HCT116 (cell line): ENCODE measurements around the gene PHLDB3. TPM values are rescaled to one million over a fixed set of nuclear protein-coding genes. Genes with fewer than 3 reads are reported as not detected.

Source experiments
- ATAC-seq: fragments of 200-7000 bp; cut with Tn5 transposase; 2 replicates; pipeline ENCODE4 v1.9.1; 2020; ENCODE audit warnings: mild to moderate bottlenecking, moderate library complexity
- BruUV-seq: library from RNA; stranded (reverse); fragments of 400-500 nt; replicated peaks from 2 replicates; lab custom pipeline; 2021; lab: Mats Ljungman, UMichigan
- CTCF ChIA-PET: fragments of 300-600 bp; sonication (Branson Sonifier 250); formaldehyde crosslinking; loops from one replicate; lab custom pipeline; 2021; ENCODE audit warnings: antibody characterized with exemption; lab: Charles Lee
- POLR2A ChIA-PET: fragments of 300-600, 350-600 bp; sonication (Branson Sonifier 250); formaldehyde crosslinking; loops from one replicate; lab custom pipeline; 2021; ENCODE audit warnings: antibody characterized with exemption; lab: Charles Lee
- RAD21 ChIA-PET, 2 experiments: fragments of 300-600 bp; sonication (Branson Sonifier 250); formaldehyde crosslinking; loops; one replicate each; lab custom pipeline; 2023; ENCODE audit warnings: low total read pairs in 2 of 2; ENCODE audit not compliant: uncharacterized antibody in 2 of 2, unreplicated experiment in 2 of 2, low non-redundant PET in 1 of 2; lab: Charles Lee
- DNase-seq: peaks from one replicate; pipeline ENCODE4 v3.0.0-alpha.2; 2010; ENCODE audit warnings: low read depth, low spot score
- H2AFZ ChIP-seq: fragments of 200-600 bp; shearing (Covaris generic), sonication (generic); 2 replicates; pipeline ENCODE4 v1.6.1; 2017; ENCODE audit warnings: low read depth, mixed run types, mixed read lengths, antibody characterized with exemption, low read length; ENCODE audit not compliant: poor library complexity, severe bottlenecking
- H3K27ac ChIP-seq: 2 replicates; pipeline ENCODE4 v1.5.1; 2012; ENCODE audit warnings: low read depth, low read length
- H3K27me3 ChIP-seq: fragments of 200-600 bp; sonication (generic); 2 replicates; pipeline ENCODE4 v1.6.1; 2016; ENCODE audit warnings: mixed run types, low read length, mixed read lengths; ENCODE audit not compliant: insufficient read depth
- H3K36me3 ChIP-seq, 2 experiments: fragments of 200-500 bp in 1 of 2; fragments of 200-600 bp in 1 of 2; sonication (Bioruptor generic) in 1 of 2; sonication (generic) in 1 of 2; 2 replicates each; pipeline versions ENCODE4 v1.5.1 to v1.6.1; 2014 to 2016; ENCODE audit warnings: low read length in 2 of 2, inconsistent platforms in 1 of 2, mixed read lengths in 1 of 2, mixed run types in 1 of 2; ENCODE audit not compliant: insufficient read depth in 2 of 2, control insufficient read depth in 1 of 2
- H3K4me1 ChIP-seq, 2 experiments: fragments of 200-600 bp in 1 of 2; sonication (generic) in 1 of 2; 2 replicates each; pipeline versions ENCODE4 v1.5.1 to v1.6.1; 2012 to 2017; ENCODE audit warnings: low read length in 2 of 2, inconsistent platforms in 1 of 2, mild to moderate bottlenecking in 1 of 2, mixed read lengths in 1 of 2, mixed run types in 1 of 2, moderate library complexity in 1 of 2; ENCODE audit not compliant: insufficient read depth in 2 of 2, control insufficient read depth in 1 of 2
- H3K4me2 ChIP-seq: fragments of 200-600 bp; sonication (generic); 2 replicates; pipeline ENCODE4 v1.6.1; 2017; ENCODE audit warnings: mixed run types, low read length, mixed read lengths
- H3K4me3 ChIP-seq, 2 experiments: fragments of 200-600 bp in 1 of 2; sonication (generic) in 1 of 2; replicated peaks in 1 of 2; 2 replicates each; pipeline ENCODE4 v1.5.1; 2011 to 2016; ENCODE audit warnings: low read length in 2 of 2, control low read depth in 1 of 2, low read depth in 1 of 2, mild to moderate bottlenecking in 1 of 2, mixed read lengths in 1 of 2, mixed run types in 1 of 2
- H3K79me2 ChIP-seq: fragments of 200-600 bp; sonication (generic); 2 replicates; pipeline ENCODE4 v1.6.1; 2017; ENCODE audit warnings: mild to moderate bottlenecking, mixed run types, low read length, moderate library complexity, mixed read lengths; ENCODE audit not compliant: insufficient read depth
- H3K9ac ChIP-seq: fragments of 200-600 bp; sonication (generic); 2 replicates; pipeline ENCODE4 v1.6.1; 2016; ENCODE audit warnings: low read length, mixed read lengths
- H3K9me2 ChIP-seq: fragments of 200-600 bp; sonication (generic), shearing (Covaris generic); 2 replicates; pipeline ENCODE4 v1.6.1; 2017; ENCODE audit warnings: mixed run types, mild to moderate bottlenecking, moderate library complexity; ENCODE audit not compliant: insufficient read depth
- H3K9me3 ChIP-seq, 2 experiments: fragments of 200-500 bp in 1 of 2; fragments of 200-600 bp in 1 of 2; sonication (Bioruptor generic) in 1 of 2; sonication (generic) in 1 of 2; 2 replicates each; pipeline ENCODE4 v1.6.1; 2014 to 2017; ENCODE audit warnings: low read length in 2 of 2, mixed read lengths in 2 of 2, inconsistent platforms in 1 of 2, low read depth in 1 of 2, mild to moderate bottlenecking in 1 of 2, mixed run types in 1 of 2, moderate library complexity in 1 of 2; ENCODE audit not compliant: control insufficient read depth in 1 of 2, insufficient read depth in 1 of 2
- H4K20me1 ChIP-seq: fragments of 200-600 bp; sonication (generic), shearing (Covaris generic); 2 replicates; pipeline ENCODE4 v1.6.1; 2017; ENCODE audit warnings: mixed run types, mild to moderate bottlenecking, moderate library complexity; ENCODE audit not compliant: insufficient read depth
- CBX3 ChIP-seq: IDR thresholded peaks from 2 replicates; pipeline ENCODE4 v1.6.1; 2012; ENCODE audit warnings: low read depth
- CTCF ChIP-seq, 3 experiments: fragments of 200-600 bp in 1 of 3; sonication (generic) in 1 of 3; IDR thresholded peaks in 2 of 3; conservative IDR thresholded peaks in 1 of 3; 2 replicates each; pipeline ENCODE4 v1.5.1; 2012 to 2017; ENCODE audit warnings: low read depth in 2 of 3, low read length in 2 of 3, antibody characterized with exemption in 1 of 3, borderline replicate concordance in 1 of 3, control low read depth in 1 of 3, mild to moderate bottlenecking in 1 of 3, mixed read lengths in 1 of 3, mixed run types in 1 of 3, moderate library complexity in 1 of 3; ENCODE audit not compliant: insufficient read depth in 1 of 3
- EGR1 ChIP-seq: IDR thresholded peaks from 2 replicates; pipeline ENCODE4 v1.6.1; 2012; ENCODE audit warnings: low read depth
- EZH2 ChIP-seq: fragments of 200-600 bp; sonication (generic); IDR thresholded peaks from 2 replicates; pipeline ENCODE4 v1.6.1; 2017; ENCODE audit warnings: antibody characterized with exemption, mixed run types
- MAX ChIP-seq: IDR thresholded peaks from 2 replicates; pipeline ENCODE4 v1.6.1; 2012
- TCF7L2 ChIP-seq: IDR thresholded peaks from 2 replicates; pipeline ENCODE4 v1.7.0; 2011; ENCODE audit warnings: borderline replicate concordance, inconsistent platforms; ENCODE audit not compliant: insufficient read depth, insufficient read length; ENCODE audit errors: extremely low read depth
- intact Hi-C: fragments of 100-400 bp; cut with micrococcal nuclease; formaldehyde crosslinking; loops from 2 replicates; pipeline ENCODE4 v1.10.0; 2022
- total RNA-seq: library from RNA; stranded (reverse); gene quantifications from one replicate; pipeline ENCODE4 v1.2.1, GENCODE V29; 2021; ENCODE audit not compliant: unreplicated experiment
- TF ChIP-seq, protein P1 (sequence below): IDR thresholded peaks from 2 replicates; pipeline ENCODE4 v1.6.1; 2011; ENCODE audit warnings: mild to moderate bottlenecking, low read length, moderate library complexity; ENCODE audit not compliant: insufficient replicate concordance; ENCODE audit errors: extremely low read depth

The PHLDB3 gene
- total RNA-seq, 1 experiment from 2014 or later = 15.5 TPM

DNA sequence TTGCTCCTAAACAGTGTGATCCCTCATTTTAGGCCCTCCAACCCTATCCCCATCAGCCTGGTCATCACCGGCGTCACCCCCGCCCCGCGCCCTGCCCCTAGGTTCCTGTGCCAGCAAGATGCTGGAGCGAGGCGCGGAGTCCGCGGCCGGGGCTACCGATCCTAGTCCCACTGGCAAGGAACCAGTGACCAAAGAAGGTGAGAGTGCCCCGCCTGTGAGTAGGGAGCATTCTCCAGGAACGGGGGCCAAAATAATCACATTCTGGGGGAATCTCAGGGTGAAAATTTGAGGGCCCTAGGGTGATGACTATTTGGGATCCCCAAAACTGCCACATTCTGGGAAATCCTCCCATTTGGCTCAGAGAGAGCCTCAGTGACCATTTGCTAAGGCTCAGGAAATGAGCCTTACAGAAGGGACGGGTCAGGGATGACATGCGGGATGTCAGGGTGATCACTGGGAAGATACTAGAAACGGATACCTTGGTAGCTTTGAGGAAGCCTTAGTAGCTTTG is 29.8 kb upstream of the PHLDB3 start:
- DNase-seq (no peak), ATAC-seq (no peak)
- BruUV-seq = no TSS peak
- no peak for TF ChIP-seq TCF7L2
- TF ChIP-seq, protein P1, sequence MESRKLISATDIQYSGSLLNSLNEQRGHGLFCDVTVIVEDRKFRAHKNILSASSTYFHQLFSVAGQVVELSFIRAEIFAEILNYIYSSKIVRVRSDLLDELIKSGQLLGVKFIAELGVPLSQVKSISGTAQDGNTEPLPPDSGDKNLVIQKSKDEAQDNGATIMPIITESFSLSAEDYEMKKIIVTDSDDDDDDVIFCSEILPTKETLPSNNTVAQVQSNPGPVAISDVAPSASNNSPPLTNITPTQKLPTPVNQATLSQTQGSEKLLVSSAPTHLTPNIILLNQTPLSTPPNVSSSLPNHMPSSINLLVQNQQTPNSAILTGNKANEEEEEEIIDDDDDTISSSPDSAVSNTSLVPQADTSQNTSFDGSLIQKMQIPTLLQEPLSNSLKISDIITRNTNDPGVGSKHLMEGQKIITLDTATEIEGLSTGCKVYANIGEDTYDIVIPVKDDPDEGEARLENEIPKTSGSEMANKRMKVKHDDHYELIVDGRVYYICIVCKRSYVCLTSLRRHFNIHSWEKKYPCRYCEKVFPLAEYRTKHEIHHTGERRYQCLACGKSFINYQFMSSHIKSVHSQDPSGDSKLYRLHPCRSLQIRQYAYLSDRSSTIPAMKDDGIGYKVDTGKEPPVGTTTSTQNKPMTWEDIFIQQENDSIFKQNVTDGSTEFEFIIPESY = no peak
- no peak for TF ChIP-seq MAX
- TF ChIP-seq CBX3 = no peak
- no peak for TF ChIP-seq EGR1
- no peak for TF ChIP-seq EZH2
- no peak for TF ChIP-seq CTCF (IDR thresholded peaks at IDR 0.05 in 2 of 3, conservative IDR thresholded peaks at IDR 0.05 in 1 of 3; ENCODE audit: borderline replicate concordance in 1 of 3, insufficient read depth in 1 of 3, low read depth in 2 of 3, low read length in 2 of 3)
- peaks cover 0 to 4% of the 10 kb centered on the region in 2 experiments; a peak in 1 of 4 replicates for H3K36me3 ChIP-seq
- CTCF ChIA-PET = interaction anchor here (1.7 to 4.5 kb wide), 5 partner anchors 21 to 87 kb away, joined by 12 to 20 read pairs (median 18); partner anchors contain the start of genes IRGQ and ZNF576
- peak overlapping the region; percentile 95 for H3K27ac ChIP-seq
- peak overlapping the region in 1 of 2 experiments; percentile 70; a peak in 1 of 4 replicates for H3K4me3 ChIP-seq
- no peaks in the 10 kb centered on the region for H4K20me1 ChIP-seq
- no peak overlapping the region for H3K9ac ChIP-seq
- RAD21 ChIA-PET = no interaction called here
- intact Hi-C loops = loop anchor here (10.0 kb wide), 1 partner anchor 130 kb away; no protein-coding TSS in a partner anchor
- no peak overlapping the region for H2AFZ ChIP-seq
- no peaks in the 10 kb centered on the region for H3K27me3 ChIP-seq
- POLR2A ChIA-PET = interaction anchor here (1.3 to 1.4 kb wide), 2 partner anchors 61 to 134 kb away, joined by 3 to 4 read pairs; no protein-coding TSS in a partner anchor
- H3K4me1 ChIP-seq = peaks cover 23 to 42% of the 10 kb centered on the region in 2 experiments
- no peaks in the 10 kb centered on the region for H3K79me2 ChIP-seq
- peak overlapping the region; percentile 100 for H3K4me2 ChIP-seq
- H3K9me3 ChIP-seq = no peaks in the 10 kb centered on the region
- H3K9me2 ChIP-seq = no peaks in the 10 kb centered on the region
